Subcutaneous adipose tissue (tissue), 4 donors: ENCODE results near the gene GAST. TPM values are rescaled to one million over a fixed set of nuclear protein-coding genes. Genes with fewer than 3 reads are reported as not detected.

ENCODE experiments used
- total RNA-seq, 4 donors: library from RNA; depleted of rRNA; stranded (reverse); fragments of >200 nt; gene quantifications; one replicate each; pipeline ENCODE4 v1.1.0, GENCODE V29; 2016
- TF ChIP-seq, protein P1 (sequence below): fragments of 450-650 bp; IDR thresholded peaks from one replicate; pipeline ENCODE4 v1.5.1; 2016; ENCODE audit warnings: low read depth, mild to moderate bottlenecking, control low read depth, antibody characterized with exemption, moderate library complexity

GAST gene
- total RNA-seq, 4 donors from 2014 or later = not detected

DNA sequence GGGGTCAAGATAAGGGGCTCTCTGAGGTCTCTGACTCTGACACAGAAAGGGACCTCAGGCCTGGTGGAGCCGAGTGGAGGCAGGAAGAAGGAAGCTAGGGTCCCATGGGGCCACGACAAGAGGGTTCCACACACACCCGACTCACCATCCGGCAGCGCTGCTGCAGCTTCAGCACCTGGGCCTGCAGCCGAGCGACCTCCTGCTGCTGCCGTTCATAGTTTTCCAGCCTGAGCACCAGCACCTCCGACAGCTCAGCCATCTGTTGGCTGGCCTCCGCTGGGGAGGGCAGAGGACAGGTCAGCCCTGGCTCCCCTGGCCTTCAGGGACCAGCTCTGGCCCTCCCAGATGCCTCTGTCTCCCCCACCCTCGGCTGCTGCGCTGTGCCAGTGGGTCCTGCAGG, 15.9 kb downstream of the GAST start:
- TF ChIP-seq, protein P1, sequence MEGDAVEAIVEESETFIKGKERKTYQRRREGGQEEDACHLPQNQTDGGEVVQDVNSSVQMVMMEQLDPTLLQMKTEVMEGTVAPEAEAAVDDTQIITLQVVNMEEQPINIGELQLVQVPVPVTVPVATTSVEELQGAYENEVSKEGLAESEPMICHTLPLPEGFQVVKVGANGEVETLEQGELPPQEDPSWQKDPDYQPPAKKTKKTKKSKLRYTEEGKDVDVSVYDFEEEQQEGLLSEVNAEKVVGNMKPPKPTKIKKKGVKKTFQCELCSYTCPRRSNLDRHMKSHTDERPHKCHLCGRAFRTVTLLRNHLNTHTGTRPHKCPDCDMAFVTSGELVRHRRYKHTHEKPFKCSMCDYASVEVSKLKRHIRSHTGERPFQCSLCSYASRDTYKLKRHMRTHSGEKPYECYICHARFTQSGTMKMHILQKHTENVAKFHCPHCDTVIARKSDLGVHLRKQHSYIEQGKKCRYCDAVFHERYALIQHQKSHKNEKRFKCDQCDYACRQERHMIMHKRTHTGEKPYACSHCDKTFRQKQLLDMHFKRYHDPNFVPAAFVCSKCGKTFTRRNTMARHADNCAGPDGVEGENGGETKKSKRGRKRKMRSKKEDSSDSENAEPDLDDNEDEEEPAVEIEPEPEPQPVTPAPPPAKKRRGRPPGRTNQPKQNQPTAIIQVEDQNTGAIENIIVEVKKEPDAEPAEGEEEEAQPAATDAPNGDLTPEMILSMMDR = no peak

DNA sequence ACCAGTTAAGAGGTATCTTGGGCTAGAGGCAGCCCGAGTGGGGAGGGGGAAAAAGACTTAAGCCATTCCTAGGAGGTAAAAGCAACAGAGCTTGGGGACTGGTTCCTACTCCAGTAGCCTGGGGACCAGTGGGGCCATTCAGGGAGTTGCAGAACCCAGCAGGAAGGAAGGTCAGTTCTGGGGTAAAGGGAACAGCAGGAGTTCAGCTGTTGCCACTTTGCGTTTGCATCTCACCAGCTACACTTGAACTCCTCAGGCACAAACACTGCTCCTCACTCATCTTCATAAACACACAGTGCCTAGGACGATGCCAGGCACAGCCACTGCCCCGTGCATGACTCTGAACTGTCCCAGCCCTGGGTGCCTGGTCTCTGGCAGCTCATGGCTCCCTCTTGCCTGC, 18.3 kb downstream of the GAST start:
- TF ChIP-seq, protein P1 = no peak

DNA sequence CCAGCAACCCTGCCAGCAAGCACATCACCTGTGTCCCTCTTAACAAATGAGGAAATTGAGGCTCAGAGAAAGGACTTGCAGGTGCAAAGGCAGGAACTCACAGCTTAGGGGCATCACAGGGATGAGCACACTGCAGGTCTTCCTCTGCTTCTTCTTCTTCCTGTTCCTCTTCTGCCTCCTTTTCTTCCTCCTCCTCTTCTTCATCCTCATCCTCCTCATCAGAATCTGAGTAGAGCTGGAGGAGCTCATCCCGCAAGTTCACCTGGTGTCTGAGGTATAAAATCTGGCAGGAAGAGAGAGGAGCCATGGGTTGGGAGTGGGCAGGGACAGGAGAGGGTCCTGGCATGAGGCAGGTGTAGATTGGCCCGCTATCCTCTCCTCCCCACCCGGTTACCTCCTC, 19.7 kb downstream of the GAST start:
- TF ChIP-seq, protein P1 = no peak

DNA sequence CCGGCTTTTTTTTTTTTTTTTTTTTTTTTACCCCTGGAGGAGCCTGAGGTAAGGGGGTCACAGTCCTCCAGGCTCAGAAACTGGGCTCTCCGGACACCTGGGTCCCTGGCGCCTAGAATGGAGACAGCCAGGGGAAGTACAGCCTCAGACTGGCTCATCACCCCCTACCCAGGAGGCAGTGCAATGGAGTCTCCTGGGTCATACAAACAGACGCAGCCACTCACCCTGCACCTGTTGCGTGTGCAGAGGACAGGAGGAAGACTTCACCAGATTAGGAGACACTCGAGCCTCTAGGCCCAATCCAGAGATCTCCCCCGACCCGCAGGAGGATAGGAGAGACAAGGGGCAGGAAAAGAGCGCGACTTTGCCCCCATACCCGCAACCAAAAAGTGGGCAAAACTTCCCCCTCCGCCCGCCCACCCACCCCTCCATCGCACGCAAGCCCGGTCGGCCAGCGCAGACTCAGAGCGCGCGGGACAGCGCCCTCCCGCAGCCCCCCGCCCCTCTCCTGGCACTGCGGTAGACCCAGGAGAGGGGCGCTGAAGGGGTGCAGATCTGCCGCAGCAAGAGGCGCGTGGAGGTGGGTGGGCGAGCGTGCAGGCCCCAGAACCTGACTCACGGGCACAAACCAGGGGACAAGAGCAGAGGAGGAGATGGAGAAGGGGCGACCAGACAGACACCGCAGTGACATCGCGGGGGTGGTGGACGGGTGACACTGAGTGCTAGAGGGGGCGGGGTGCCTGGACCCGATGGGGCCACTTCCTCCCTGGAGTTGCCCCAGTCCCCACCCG, 21.4 kb downstream of the GAST start:
- TF ChIP-seq, protein P1 = no peak

DNA sequence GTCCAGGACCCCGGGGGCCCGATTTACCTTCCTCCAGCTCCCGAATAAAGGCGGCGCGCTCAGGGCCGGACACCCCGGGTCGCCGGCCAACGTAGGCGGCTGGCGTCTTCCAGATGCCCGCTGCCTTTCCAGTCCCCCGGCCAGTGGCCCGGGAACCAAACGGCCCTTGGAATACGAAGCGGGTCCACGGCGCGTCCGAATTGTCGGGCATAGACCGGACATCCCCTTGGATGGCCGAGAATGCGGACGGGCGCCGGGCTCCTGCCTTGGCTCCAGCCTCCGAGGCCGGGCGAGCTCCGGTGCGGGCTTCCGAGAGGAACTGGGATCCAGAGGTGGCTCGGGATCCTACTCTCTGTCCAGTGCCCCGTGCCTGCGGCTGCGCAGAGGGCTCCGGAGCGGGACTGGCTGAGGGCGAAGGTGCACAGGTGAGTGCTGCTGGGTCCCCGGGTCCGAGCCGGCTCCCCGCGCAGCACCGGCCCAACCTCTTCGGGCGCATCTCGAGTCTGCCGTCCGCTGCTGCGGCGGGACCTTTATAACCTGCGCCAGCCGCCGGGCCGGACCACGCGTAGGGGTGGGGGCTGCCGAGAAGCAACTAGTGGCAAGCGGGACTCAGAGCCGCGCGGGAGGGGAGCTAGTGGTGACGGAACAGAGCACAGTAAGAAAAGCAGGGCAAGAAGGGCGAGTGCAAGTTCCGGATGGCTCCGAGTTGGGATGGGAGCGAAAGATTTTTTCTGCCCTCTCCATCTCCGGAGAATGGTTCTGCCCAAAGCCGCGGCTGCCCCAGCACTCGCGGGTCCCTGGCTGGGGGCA, 22.2 kb downstream of the GAST start, which contains the start of gene HAP1:
TSS of gene HAP1 (minus strand) at position 505 of the 810 bp plus-strand sequence. CDS start at position 496, 9 bp downstream.
- TF ChIP-seq, protein P1 = no peak

DNA sequence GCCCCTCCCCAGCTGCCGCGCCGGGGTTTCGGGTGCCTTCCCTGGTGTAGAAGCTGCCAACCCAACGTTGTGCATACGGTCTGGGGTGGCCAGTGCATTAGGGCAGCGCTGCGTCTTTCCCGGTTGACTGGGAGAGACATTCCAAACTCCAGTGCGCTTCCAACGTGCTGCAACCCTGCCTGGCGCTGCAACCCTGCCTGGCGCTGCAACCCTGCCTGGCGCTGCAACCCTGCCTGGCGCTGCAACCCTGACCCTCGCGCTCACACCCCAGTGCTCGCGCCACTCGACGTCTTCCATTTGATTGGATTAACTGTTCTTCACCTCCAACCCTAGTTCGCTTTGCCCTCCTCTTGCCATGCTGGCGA, 22.8 kb downstream of the GAST start:
- TF ChIP-seq, protein P1 = no peak

DNA sequence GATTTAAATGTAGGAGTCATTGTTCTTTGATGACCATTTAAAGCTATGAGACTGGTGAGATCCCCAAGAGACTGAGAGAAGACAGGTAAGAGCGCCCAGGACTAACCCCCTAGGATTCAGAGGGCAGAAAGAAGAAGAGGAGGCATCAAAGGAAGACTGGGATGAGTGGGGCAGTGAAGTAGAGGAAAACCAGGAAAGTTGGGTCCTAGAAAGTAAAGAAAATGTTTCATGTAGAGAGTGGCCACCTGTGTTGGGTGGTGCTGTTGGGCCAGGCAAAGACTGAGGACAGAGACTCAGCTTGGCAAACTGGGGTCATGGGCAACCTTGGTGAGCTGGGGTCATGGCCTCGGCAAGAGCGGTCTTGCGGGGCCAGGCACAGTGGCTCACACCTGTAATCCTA, 23.6 kb downstream of the GAST start:
- TF ChIP-seq, protein P1 = no peak
